Panc1 (cell line): ENCODE results near the gene TMEM60. TPM values are rescaled to one million over a fixed set of nuclear protein-coding genes. Genes with fewer than 3 reads are reported as not detected.

Source experiments
- ATAC-seq: fragments of 200-7000 bp; cut with Tn5 transposase; 2 replicates; pipeline ENCODE4 v1.9.1; 2020; ENCODE audit warnings: mild to moderate bottlenecking, moderate library complexity
- BruUV-seq: library from RNA; stranded (reverse); fragments of 400-500 nt; replicated peaks from 2 replicates; lab custom pipeline; 2021; lab: Mats Ljungman, UMichigan
- CTCF ChIA-PET: fragments of 300-600 bp; sonication (Branson Sonifier 250); formaldehyde crosslinking; loops from one replicate; lab custom pipeline; 2022; ENCODE audit warnings: antibody characterized with exemption; lab: Charles Lee
- POLR2A ChIA-PET: fragments of 300-600 bp; sonication (Branson Sonifier 250); formaldehyde crosslinking; loops from one replicate; lab custom pipeline; 2022; ENCODE audit warnings: antibody characterized with exemption; lab: Charles Lee
- DNase-seq: peaks from one replicate; pipeline ENCODE4 v3.0.0-alpha.2; 2010; ENCODE audit warnings: low read depth, low spot score
- H3K27ac ChIP-seq: 2 replicates; pipeline ENCODE4 v1.5.1; 2011; ENCODE audit warnings: mild to moderate bottlenecking, low read length, inconsistent platforms
- H3K27me3 ChIP-seq: fragments of 200-500 bp; sonication (Bioruptor generic); 2 replicates; pipeline ENCODE4 v1.6.0; 2014; ENCODE audit warnings: low read length, inconsistent platforms; ENCODE audit not compliant: control insufficient read depth, insufficient read depth
- H3K36me3 ChIP-seq: fragments of 200-500 bp; sonication (Bioruptor generic); 2 replicates; pipeline ENCODE4 v1.5.1; 2014; ENCODE audit warnings: inconsistent platforms, mild to moderate bottlenecking, low read length, moderate library complexity; ENCODE audit not compliant: control insufficient read depth, insufficient read depth
- H3K4me1 ChIP-seq: 2 replicates; pipeline ENCODE4 v1.5.1; 2011; ENCODE audit warnings: inconsistent platforms, mild to moderate bottlenecking, low read length, moderate library complexity; ENCODE audit not compliant: control insufficient read depth, insufficient read depth
- H3K4me3 ChIP-seq, 2 experiments: 2 replicates each; pipeline ENCODE4 v1.5.1; 2011 to 2012; ENCODE audit warnings: low read depth in 2 of 2, low read length in 2 of 2, mild to moderate bottlenecking in 2 of 2, inconsistent platforms in 1 of 2, moderate library complexity in 1 of 2
- H3K9me3 ChIP-seq: fragments of 200-500 bp; sonication (Bioruptor generic); 2 replicates; pipeline ENCODE4 v1.5.1; 2014; ENCODE audit warnings: low read depth, mild to moderate bottlenecking, inconsistent platforms, low read length, moderate library complexity; ENCODE audit not compliant: control insufficient read depth, insufficient read depth
- POLR2AphosphoS5 ChIP-seq: IDR thresholded peaks from 2 replicates; pipeline ENCODE4 v1.6.1; 2012; ENCODE audit warnings: mild to moderate bottlenecking, low read depth, low read length, moderate library complexity
- SIN3A ChIP-seq: IDR thresholded peaks from 2 replicates; pipeline ENCODE4 v1.6.1; 2012; ENCODE audit warnings: low read depth, mild to moderate bottlenecking, low read length, moderate library complexity, borderline replicate concordance; ENCODE audit not compliant: insufficient read depth
- TCF7L2 ChIP-seq: IDR thresholded peaks from 2 replicates; pipeline ENCODE4 v1.6.1; 2011; ENCODE audit warnings: mild to moderate bottlenecking, low read depth, low read length, inconsistent platforms
- in situ Hi-C: cut with HindIII; loops from 2 replicates; pipeline ENCODE4 v1.10.0; 2016; ENCODE audit warnings: low sequenced_read_pairs, low pct_unique_long_range_greater_than_20kb
- intact Hi-C: fragments of 100-400 bp; cut with micrococcal nuclease; formaldehyde crosslinking; loops from one replicate; pipeline ENCODE4 v1.10.0; 2022; ENCODE audit not compliant: unreplicated experiment
- total RNA-seq: library from RNA; stranded (reverse); gene quantifications from one replicate; pipeline ENCODE4 v1.2.1, GENCODE V29; 2021; ENCODE audit not compliant: unreplicated experiment
- TF ChIP-seq, protein P1 (sequence below), 2 experiments: IDR thresholded peaks; 2 replicates each; pipeline ENCODE4 v1.6.1; 2011 to 2012; ENCODE audit warnings: low read depth in 2 of 2, control low read depth in 1 of 2, low read length in 1 of 2, mild to moderate bottlenecking in 1 of 2, moderate library complexity in 1 of 2; ENCODE audit not compliant: insufficient read depth in 1 of 2
- TF ChIP-seq, protein P2 (sequence below): fragments of 450-650 bp; IDR thresholded peaks from 2 replicates; pipeline ENCODE4 v1.5.1; 2017; ENCODE audit warnings: mild to moderate bottlenecking

TMEM60 gene
- total RNA-seq, 1 experiment from 2014 or later, result 20.4 TPM

- peaks cover 20% of the 10 kb centered on the region for H3K4me1 ChIP-seq
- no peak for ATAC-seq
- no peak overlapping the region for H3K4me3 ChIP-seq
- TF ChIP-seq POLR2AphosphoS5 (no peak), TCF7L2 (no peak), SIN3A (no peak)
- TF ChIP-seq, protein P1, sequence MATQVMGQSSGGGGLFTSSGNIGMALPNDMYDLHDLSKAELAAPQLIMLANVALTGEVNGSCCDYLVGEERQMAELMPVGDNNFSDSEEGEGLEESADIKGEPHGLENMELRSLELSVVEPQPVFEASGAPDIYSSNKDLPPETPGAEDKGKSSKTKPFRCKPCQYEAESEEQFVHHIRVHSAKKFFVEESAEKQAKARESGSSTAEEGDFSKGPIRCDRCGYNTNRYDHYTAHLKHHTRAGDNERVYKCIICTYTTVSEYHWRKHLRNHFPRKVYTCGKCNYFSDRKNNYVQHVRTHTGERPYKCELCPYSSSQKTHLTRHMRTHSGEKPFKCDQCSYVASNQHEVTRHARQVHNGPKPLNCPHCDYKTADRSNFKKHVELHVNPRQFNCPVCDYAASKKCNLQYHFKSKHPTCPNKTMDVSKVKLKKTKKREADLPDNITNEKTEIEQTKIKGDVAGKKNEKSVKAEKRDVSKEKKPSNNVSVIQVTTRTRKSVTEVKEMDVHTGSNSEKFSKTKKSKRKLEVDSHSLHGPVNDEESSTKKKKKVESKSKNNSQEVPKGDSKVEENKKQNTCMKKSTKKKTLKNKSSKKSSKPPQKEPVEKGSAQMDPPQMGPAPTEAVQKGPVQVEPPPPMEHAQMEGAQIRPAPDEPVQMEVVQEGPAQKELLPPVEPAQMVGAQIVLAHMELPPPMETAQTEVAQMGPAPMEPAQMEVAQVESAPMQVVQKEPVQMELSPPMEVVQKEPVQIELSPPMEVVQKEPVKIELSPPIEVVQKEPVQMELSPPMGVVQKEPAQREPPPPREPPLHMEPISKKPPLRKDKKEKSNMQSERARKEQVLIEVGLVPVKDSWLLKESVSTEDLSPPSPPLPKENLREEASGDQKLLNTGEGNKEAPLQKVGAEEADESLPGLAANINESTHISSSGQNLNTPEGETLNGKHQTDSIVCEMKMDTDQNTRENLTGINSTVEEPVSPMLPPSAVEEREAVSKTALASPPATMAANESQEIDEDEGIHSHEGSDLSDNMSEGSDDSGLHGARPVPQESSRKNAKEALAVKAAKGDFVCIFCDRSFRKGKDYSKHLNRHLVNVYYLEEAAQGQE (IDR thresholded peaks at IDR 0.05; ENCODE audit: insufficient read depth in 1 of 2, low read depth in 2 of 2, low read length in 1 of 2), result no peak
- TF ChIP-seq, protein P2, sequence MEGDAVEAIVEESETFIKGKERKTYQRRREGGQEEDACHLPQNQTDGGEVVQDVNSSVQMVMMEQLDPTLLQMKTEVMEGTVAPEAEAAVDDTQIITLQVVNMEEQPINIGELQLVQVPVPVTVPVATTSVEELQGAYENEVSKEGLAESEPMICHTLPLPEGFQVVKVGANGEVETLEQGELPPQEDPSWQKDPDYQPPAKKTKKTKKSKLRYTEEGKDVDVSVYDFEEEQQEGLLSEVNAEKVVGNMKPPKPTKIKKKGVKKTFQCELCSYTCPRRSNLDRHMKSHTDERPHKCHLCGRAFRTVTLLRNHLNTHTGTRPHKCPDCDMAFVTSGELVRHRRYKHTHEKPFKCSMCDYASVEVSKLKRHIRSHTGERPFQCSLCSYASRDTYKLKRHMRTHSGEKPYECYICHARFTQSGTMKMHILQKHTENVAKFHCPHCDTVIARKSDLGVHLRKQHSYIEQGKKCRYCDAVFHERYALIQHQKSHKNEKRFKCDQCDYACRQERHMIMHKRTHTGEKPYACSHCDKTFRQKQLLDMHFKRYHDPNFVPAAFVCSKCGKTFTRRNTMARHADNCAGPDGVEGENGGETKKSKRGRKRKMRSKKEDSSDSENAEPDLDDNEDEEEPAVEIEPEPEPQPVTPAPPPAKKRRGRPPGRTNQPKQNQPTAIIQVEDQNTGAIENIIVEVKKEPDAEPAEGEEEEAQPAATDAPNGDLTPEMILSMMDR, result no peak
- in situ Hi-C loops, result no loop called here
- no peaks in the 10 kb centered on the region for H3K36me3 ChIP-seq
- H3K27ac ChIP-seq, result no peak overlapping the region
- no peaks in the 10 kb centered on the region for H3K27me3 ChIP-seq
- POLR2A ChIA-PET, result no interaction called here
- intact Hi-C loops, result no loop called here
- DNase-seq, result no peak
- CTCF ChIA-PET, result no interaction called here
- no TSS peak for BruUV-seq
- H3K9me3 ChIP-seq, result no peaks in the 10 kb centered on the region
Observed at GRCh38 chr7:77838929-77839491, 40.8 kb upstream of the TMEM60 start.

DNA sequence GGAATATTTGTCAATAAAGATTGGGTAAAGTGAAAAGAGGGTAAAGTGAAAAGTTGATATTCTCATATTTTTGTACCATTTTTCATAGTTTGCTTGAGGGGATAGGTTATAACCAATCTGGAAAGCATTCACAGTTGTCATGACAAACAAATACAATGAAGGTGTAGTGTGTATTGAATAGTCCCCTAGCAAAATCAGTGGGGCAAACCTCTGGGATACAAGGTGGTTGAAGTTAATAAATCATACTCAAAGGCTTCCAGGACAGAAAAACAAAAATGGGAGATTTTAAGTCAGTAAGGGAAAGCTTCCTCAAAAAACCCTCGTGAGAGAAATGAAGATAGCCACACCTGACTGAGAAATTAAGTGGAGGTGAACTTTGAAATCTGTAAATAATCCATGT lies 39.7 kb upstream of the TMEM60 start:
- ChIA-PET POLR2A (interaction anchor here (0.6 kb wide), 1 partner anchor 35 kb away, joined by 3 read pairs; no protein-coding TSS in a partner anchor), CTCF (no interaction called here)
- BruUV-seq, result no TSS peak

More for the DNA sequence above, 39.7 kb upstream of the TMEM60 start:
- Histone ChIP-seq H3K36me3 (no peaks in the 10 kb centered on the region), H3K9me3 (no peaks in the 10 kb centered on the region), H3K27me3 (no peaks in the 10 kb centered on the region), H3K4me3 (no peak overlapping the region), H3K27ac (no peak overlapping the region), H3K4me1 (peaks cover 30% of the 10 kb centered on the region)
- ATAC-seq, result no peak
- DNase-seq, result no peak
- in situ Hi-C loops, result no loop called here
- TF ChIP-seq POLR2AphosphoS5 (no peak), TCF7L2 (no peak), SIN3A (no peak)
- TF ChIP-seq, protein P2, result no peak
- TF ChIP-seq, protein P1 (IDR thresholded peaks at IDR 0.05; ENCODE audit: insufficient read depth in 1 of 2, low read depth in 2 of 2, low read length in 1 of 2), result no peak
- intact Hi-C loops, result no loop called here
